Measurements from ENCODE around the gene PRPF38B.

PRPF38B gene

DNA sequence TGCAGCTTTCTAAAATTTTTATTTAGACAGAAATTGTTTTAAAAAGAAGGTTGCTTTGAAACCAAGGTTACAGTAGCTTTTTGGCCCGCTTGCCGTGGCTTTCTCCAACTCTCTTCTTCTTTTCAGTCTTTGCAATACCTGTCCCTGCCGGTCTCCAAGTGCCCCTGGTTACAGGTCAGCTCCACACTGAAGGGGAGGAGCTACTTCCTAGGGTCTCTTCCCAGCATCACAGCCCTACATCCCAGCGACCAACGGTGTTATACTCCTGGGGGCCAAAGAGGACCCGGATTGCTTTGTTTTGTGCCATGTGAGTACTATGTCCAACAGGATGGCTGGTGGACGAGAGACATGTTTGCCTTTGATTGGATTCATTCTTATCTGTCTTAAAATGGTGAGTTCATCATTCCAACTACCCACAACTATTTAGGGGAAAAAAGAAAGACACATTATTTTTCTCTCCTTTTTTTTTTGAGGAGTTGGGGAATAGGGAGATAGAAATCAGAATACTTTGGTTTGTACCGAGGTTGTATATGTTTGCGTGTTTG, 20.6 kb downstream of the PRPF38B start, which contains the start of gene FNDC7:
Gene FNDC7, plus strand, starts transcription at position 303 of the 545 bp plus-strand sequence. Its CDS starts 26 bp downstream, at position 329.
- Histone ChIP-seq H3K79me2 (ENCODE audit: insufficient read depth, low read depth) (no peaks in the 10 kb centered on the region), H3K4me3 (IDR thresholded peaks at IDR 0.05; ENCODE audit: insufficient read depth, low read depth, low read length) (no peak within 1 kb of the TSS), H3K4me1 (ENCODE audit: low read depth, poor library complexity, severe bottlenecking) (no peaks in the 10 kb centered on the region), H3K36me3 (ENCODE audit: insufficient read depth) (no peaks in the 10 kb centered on the region), H3K27ac (no peak within 1 kb of the TSS), H3K9ac (no peak within 1 kb of the TSS), H3K4me2 (no peak within 1 kb of the TSS), H2AFZ (ENCODE audit: low read depth) (no peak within 1 kb of the TSS), H3K27me3 (ENCODE audit: insufficient read depth, low read depth) (no peaks in the 10 kb centered on the region), H4K20me1 (ENCODE audit: insufficient read depth) (no peaks in the 10 kb centered on the region)
- TF ChIP-seq, protein P1, sequence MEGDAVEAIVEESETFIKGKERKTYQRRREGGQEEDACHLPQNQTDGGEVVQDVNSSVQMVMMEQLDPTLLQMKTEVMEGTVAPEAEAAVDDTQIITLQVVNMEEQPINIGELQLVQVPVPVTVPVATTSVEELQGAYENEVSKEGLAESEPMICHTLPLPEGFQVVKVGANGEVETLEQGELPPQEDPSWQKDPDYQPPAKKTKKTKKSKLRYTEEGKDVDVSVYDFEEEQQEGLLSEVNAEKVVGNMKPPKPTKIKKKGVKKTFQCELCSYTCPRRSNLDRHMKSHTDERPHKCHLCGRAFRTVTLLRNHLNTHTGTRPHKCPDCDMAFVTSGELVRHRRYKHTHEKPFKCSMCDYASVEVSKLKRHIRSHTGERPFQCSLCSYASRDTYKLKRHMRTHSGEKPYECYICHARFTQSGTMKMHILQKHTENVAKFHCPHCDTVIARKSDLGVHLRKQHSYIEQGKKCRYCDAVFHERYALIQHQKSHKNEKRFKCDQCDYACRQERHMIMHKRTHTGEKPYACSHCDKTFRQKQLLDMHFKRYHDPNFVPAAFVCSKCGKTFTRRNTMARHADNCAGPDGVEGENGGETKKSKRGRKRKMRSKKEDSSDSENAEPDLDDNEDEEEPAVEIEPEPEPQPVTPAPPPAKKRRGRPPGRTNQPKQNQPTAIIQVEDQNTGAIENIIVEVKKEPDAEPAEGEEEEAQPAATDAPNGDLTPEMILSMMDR (conservative IDR thresholded peaks at IDR 0.05; ENCODE audit: low read depth, low read length), result no peak

DNA sequence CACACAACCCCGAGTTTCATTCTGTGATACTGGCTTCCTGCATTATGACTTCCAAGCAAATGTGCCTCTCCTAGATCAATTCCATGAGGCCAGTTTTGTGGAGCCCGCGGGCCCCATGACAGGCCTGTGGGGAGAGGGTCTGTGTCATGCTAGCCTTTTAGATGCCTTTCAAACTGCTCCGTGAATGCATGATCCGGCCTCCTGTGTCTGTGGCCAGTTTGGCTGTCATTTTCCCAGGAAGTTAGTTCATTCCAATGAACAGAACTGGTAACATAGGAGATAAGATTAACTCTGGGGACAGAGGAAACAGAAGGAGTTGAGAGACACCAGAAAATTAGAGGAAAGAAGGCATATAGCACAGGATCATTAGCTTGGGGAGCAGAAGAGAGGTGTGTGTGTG, 23.8 kb downstream of the PRPF38B start:
- Histone ChIP-seq H3K27ac (no peak overlapping the region), H3K4me2 (no peak overlapping the region), H3K79me2 (ENCODE audit: insufficient read depth, low read depth) (no peaks in the 10 kb centered on the region), H3K4me3 (IDR thresholded peaks at IDR 0.05; ENCODE audit: insufficient read depth, low read depth, low read length) (no peak overlapping the region), H2AFZ (ENCODE audit: low read depth) (no peak overlapping the region), H3K36me3 (ENCODE audit: insufficient read depth) (no peaks in the 10 kb centered on the region), H3K4me1 (ENCODE audit: low read depth, poor library complexity, severe bottlenecking) (no peaks in the 10 kb centered on the region), H4K20me1 (ENCODE audit: insufficient read depth) (no peaks in the 10 kb centered on the region), H3K27me3 (ENCODE audit: insufficient read depth, low read depth) (no peaks in the 10 kb centered on the region), H3K9ac (no peak overlapping the region)
- TF ChIP-seq, protein P1 (conservative IDR thresholded peaks at IDR 0.05; ENCODE audit: low read depth, low read length), result no peak

DNA sequence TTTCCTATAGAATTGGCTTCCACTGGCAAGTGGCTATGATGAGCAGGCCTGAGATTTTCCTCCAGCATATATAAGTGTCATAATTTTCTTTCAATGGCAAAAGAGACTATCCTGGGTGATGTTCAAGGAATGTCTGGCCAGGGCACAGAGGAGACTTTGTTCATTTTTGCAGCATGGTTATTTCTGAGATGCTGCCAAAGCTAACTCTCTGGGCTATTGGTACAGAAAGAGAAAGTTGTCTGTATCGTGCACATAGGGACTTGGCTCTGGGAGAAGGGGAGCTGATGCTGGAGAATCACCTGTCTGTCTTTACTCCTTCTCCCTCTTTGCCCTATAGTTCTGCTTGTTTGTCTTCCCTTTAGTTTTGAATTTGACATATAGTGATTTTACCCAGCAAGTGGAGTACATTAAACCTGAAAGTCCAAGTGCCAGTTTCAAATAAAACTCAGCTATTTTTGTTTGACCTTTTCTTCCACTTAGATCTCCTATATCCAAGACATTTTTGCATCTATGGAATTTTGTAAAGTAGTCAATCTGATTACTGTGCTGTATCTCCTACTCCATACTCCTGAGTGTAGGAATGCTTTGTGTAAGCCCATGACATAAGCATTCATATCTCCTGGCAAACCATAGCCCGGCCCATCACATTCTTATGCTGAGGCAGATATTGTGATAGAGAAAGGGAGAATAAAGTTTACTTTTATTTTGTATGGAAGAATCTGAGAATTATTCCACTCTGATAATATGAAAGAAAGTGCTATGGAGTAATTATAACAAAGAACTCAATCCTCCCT, 24.5 kb downstream of the PRPF38B start:
- Histone ChIP-seq H3K36me3 (ENCODE audit: insufficient read depth) (no peaks in the 10 kb centered on the region), H3K4me1 (ENCODE audit: low read depth, poor library complexity, severe bottlenecking) (no peaks in the 10 kb centered on the region), H2AFZ (ENCODE audit: low read depth) (no peak overlapping the region), H3K27ac (no peak overlapping the region), H4K20me1 (ENCODE audit: insufficient read depth) (no peaks in the 10 kb centered on the region), H3K4me3 (IDR thresholded peaks at IDR 0.05; ENCODE audit: insufficient read depth, low read depth, low read length) (no peak overlapping the region), H3K27me3 (ENCODE audit: insufficient read depth, low read depth) (no peaks in the 10 kb centered on the region), H3K9ac (no peak overlapping the region), H3K79me2 (ENCODE audit: insufficient read depth, low read depth) (no peaks in the 10 kb centered on the region), H3K4me2 (no peak overlapping the region)
- TF ChIP-seq, protein P1 (conservative IDR thresholded peaks at IDR 0.05; ENCODE audit: low read depth, low read length), result no peak

DNA sequence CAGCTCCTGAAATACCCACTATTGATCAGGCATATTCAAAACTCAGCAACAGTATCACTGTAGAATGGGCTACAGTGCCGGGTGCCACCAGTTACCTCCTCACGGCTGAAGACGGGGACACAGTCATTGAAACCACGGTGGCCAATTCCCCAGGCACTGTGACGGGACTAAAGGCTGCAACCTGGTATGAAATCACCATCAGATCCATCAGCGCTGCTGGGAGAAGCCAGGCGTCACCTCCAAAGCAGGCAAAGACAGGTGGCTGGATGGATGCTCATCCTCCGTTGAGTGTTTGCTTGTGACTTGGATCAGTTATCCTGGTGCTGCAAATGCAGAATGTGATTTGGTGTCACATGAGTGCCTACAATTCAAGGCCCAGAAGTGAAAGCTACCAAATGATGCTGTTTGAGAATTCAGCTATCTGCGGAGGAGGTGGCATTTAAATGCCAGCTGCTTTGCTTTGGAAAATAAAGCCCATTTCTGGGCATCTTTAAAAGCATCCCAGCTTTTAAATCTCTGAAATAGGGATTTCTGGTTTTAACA, 25.7 kb downstream of the PRPF38B start:
- Histone ChIP-seq H3K27ac (no peak overlapping the region), H3K36me3 (ENCODE audit: insufficient read depth) (no peaks in the 10 kb centered on the region), H3K4me3 (IDR thresholded peaks at IDR 0.05; ENCODE audit: insufficient read depth, low read depth, low read length) (no peak overlapping the region), H3K27me3 (ENCODE audit: insufficient read depth, low read depth) (no peaks in the 10 kb centered on the region), H3K79me2 (ENCODE audit: insufficient read depth, low read depth) (no peaks in the 10 kb centered on the region), H3K9ac (no peak overlapping the region), H2AFZ (ENCODE audit: low read depth) (no peak overlapping the region), H4K20me1 (ENCODE audit: insufficient read depth) (no peaks in the 10 kb centered on the region), H3K4me1 (ENCODE audit: low read depth, poor library complexity, severe bottlenecking) (no peaks in the 10 kb centered on the region), H3K4me2 (no peak overlapping the region)
- TF ChIP-seq, protein P1 (conservative IDR thresholded peaks at IDR 0.05; ENCODE audit: low read depth, low read length), result no peak
